HepG2 (cell line): Measurements from ENCODE around the gene MS4A15. TPM values are rescaled to one million over a fixed set of nuclear protein-coding genes. Genes with fewer than 3 reads are reported as not detected.
"Not testable (repeated sequence)": the region's sequence is repeated elsewhere in the genome, so short reads cannot be mapped to it uniquely, and the experiment has no call there.

Experiments
- ATAC-seq: fragments of 200-7000 bp; cut with Tn5 transposase; 3 replicates; pipeline ENCODE4 v1.9.1; 2020; ENCODE audit warnings: mild to moderate bottlenecking, moderate library complexity
- BruUV-seq: library from RNA; stranded (reverse); fragments of 400-500 nt; replicated peaks from 2 replicates; lab custom pipeline; 2021; lab: Mats Ljungman, UMichigan
- CTCF ChIA-PET: fragments of 300-600 bp; formaldehyde crosslinking; extraction: SDS; loops from one replicate; lab custom pipeline; 2021; ENCODE audit warnings: low total read pairs, inconsistent platforms, low intra/inter-chr PET ratio; lab: Yijun Ruan, JAX
- POLR2A ChIA-PET: fragments of 350-600 bp; sonication (Branson Sonifier 250); formaldehyde crosslinking; loops from one replicate; lab custom pipeline; 2020; ENCODE audit warnings: antibody characterized with exemption, inconsistent platforms; lab: Yijun Ruan, JAX
- DNase-seq: peaks from one replicate; pipeline ENCODE4 v3.0.0-alpha.2; 2015; ENCODE audit warnings: low spot score
- FAIRE-seq: peaks from 3 replicates; lab custom pipeline; 2011; peaks lifted over from hg19 to GRCh38; lab: Jason Lieb, UNC
- H2AFZ ChIP-seq: one replicate; pipeline ENCODE4 v1.6.1; 2011; ENCODE audit warnings: low read length, inconsistent platforms
- H3K27ac ChIP-seq: fragments of 300-600 bp; 3 replicates; pipeline ENCODE4 v1.8.0; 2011; ENCODE audit warnings: mixed run types, mild to moderate bottlenecking, mixed read lengths, low read length, inconsistent platforms; ENCODE audit not compliant: insufficient read depth; ENCODE audit errors: extremely low read length
- H3K27me3 ChIP-seq, 2 experiments: fragments of 200-600 bp in 1 of 2; 2 replicates in 1 of 2; 3 replicates in 1 of 2; pipeline versions ENCODE4 v1.6.0 to v1.8.0; 2011; ENCODE audit warnings: low read length in 2 of 2, mild to moderate bottlenecking in 2 of 2, moderate library complexity in 2 of 2, inconsistent platforms in 1 of 2; ENCODE audit not compliant: insufficient read depth in 2 of 2, control insufficient read depth in 1 of 2
- H3K36me3 ChIP-seq, 2 experiments: fragments of 200-600 bp in 1 of 2; replicated peaks in 1 of 2; 2 replicates in 1 of 2; 3 replicates in 1 of 2; pipeline versions ENCODE4 v1.5.1 to v1.8.0; 2011; ENCODE audit warnings: low read length in 2 of 2, inconsistent platforms in 1 of 2; ENCODE audit not compliant: insufficient read depth in 2 of 2, control insufficient read depth in 1 of 2
- H3K4me1 ChIP-seq: 2 replicates; pipeline ENCODE4 v1.5.1; 2012; ENCODE audit warnings: low read length, inconsistent platforms; ENCODE audit not compliant: insufficient read depth
- H3K4me2 ChIP-seq: 2 replicates; pipeline ENCODE4 v1.6.0; 2011; ENCODE audit warnings: low read depth, low read length, inconsistent platforms
- H3K4me3 ChIP-seq, 3 experiments: fragments of 200-600 bp in 1 of 3; sonication (generic), shearing (Covaris generic) in 1 of 3; replicated peaks in 1 of 3; 2 replicates each; pipeline ENCODE4 v1.5.1; 2011 to 2016; ENCODE audit warnings: low read length in 3 of 3, inconsistent platforms in 2 of 3, low read depth in 2 of 3, mild to moderate bottlenecking in 2 of 3, control low read depth in 1 of 3, mixed read lengths in 1 of 3; ENCODE audit not compliant: insufficient read depth in 1 of 3
- H3K79me2 ChIP-seq: one replicate; pipeline ENCODE4 v1.6.1; 2011; ENCODE audit warnings: low read length, inconsistent platforms; ENCODE audit not compliant: insufficient read depth
- H3K9ac ChIP-seq: 2 replicates; pipeline ENCODE4 v1.6.0; 2011; ENCODE audit warnings: mild to moderate bottlenecking, low read depth, low read length, inconsistent platforms; ENCODE audit not compliant: insufficient read depth
- H3K9me3 ChIP-seq: 2 replicates; pipeline ENCODE4 v1.5.1; 2012; ENCODE audit warnings: mild to moderate bottlenecking, low read length
- H4K20me1 ChIP-seq: 2 replicates; pipeline ENCODE4 v1.6.0; 2011; ENCODE audit warnings: inconsistent platforms, mild to moderate bottlenecking, low read length, moderate library complexity; ENCODE audit not compliant: insufficient read depth
- ZNF335 ChIP-seq: sonication (generic); formaldehyde crosslinking; IDR thresholded peaks from 2 replicates; pipeline ENCODE4 v1.4.0; 2020; ENCODE audit warnings: missing genetic modification reagents
- WGBS: methylation state at CpG from one replicate; pipeline ENCODE4 v1.1.6; 2017; ENCODE audit warnings: low lambda C conversion rate; 5-methylcytosine and 5-hydroxymethylcytosine counted together
- in situ Hi-C: cut with HindIII; loops from 2 replicates; pipeline ENCODE4 v1.10.0; 2017; ENCODE audit warnings: low pct_unique_long_range_greater_than_20kb; ENCODE audit not compliant: extremely low pct_ligation_motif_present
- intact Hi-C: fragments of 100-400 bp; cut with micrococcal nuclease; formaldehyde crosslinking; loops from one replicate; pipeline ENCODE4 v1.10.0; 2022; ENCODE audit not compliant: unreplicated experiment
- polyA plus RNA-seq, 8 experiments: library from polyadenylated mRNA; depleted of rRNA in 3 of 8; stranded (reverse) in 7 of 8; unstranded in 1 of 8; fragments of >200 nt; fragmentation: Illumina TruSeq in 4 of 8; extraction: Trizol in 4 of 8; gene quantifications; 2 replicates each; pipeline versions ENCODE4 v1.2.1 to v1.2.3, GENCODE V29; 2011 to 2016; ENCODE audit warnings: low read depth in 4 of 8, missing spikeins in 1 of 8, mixed read lengths in 1 of 8; ENCODE audit not compliant: insufficient read depth in 1 of 8
- total RNA-seq, 5 experiments: library from RNA; depleted of rRNA; stranded (reverse); fragments of >200 nt; fragmentation: Illumina TruSeq; extraction: Trizol; gene quantifications; 2 replicates each; pipeline ENCODE4 v1.2.3, GENCODE V29; 2016; ENCODE audit warnings: low read depth in 1 of 5

Gene MS4A15
- total and polyA plus RNA-seq, 2 of the 13 experiments (the other 11 are each of a cell fraction or from before 2014, with no cell fraction given) = not detected

- H3K9me3 ChIP-seq, H3K4me1 ChIP-seq, H3K9ac ChIP-seq, in situ Hi-C loops, H3K4me3 ChIP-seq, H3K79me2 ChIP-seq, FAIRE-seq, H3K27ac ChIP-seq, H3K36me3 ChIP-seq, CTCF ChIA-PET, ATAC-seq, H2AFZ ChIP-seq, DNase-seq, H3K4me2 ChIP-seq, BruUV-seq, H4K20me1 ChIP-seq, POLR2A ChIA-PET: not testable (repeated sequence)
- intact Hi-C loops = loop anchor here (5.0 kb wide), 1 partner anchor 397 kb away; no protein-coding TSS in a partner anchor
- H3K27me3 ChIP-seq = peaks cover 1 to 25% of the 10 kb centered on the region in 2 experiments; a peak in 3 of 5 replicates
- WGBS = 24% methylated on average over 20 of the region's 22 CpGs
Observed at GRCh38 chr11:60759438-60760225, 3.0 kb downstream of the MS4A15 start.

- ATAC-seq (no peak), FAIRE-seq (no peak), DNase-seq (no peak)
- no peak for TF ChIP-seq ZNF335 (CRISPR knock-in tag)
- Histone ChIP-seq H3K4me1 (no peaks in the 10 kb centered on the region), H4K20me1 (no peaks in the 10 kb centered on the region), H2AFZ (no peak overlapping the region), H3K9ac (no peak overlapping the region), H3K36me3 (no peaks in the 10 kb centered on the region), H3K4me2 (no peak overlapping the region), H3K79me2 (no peaks in the 10 kb centered on the region), H3K27ac (no peak overlapping the region), H3K27me3 (peaks cover 1 to 35% of the 10 kb centered on the region in 2 experiments; a peak in 3 of 5 replicates), H3K4me3 (no peak overlapping the region), H3K9me3 (no peaks in the 10 kb centered on the region)
- BruUV-seq = no TSS peak
- in situ Hi-C loops (no loop called here), intact Hi-C loops (loop anchor here (5.0 kb wide), 1 partner anchor 399 kb away; no protein-coding TSS in a partner anchor)
- WGBS = 15% methylated on average over 4 of the region's 4 CpGs
- CTCF ChIA-PET = no interaction called here
- POLR2A ChIA-PET = no interaction called here
Observed at GRCh38 chr11:60761436-60762190, 4.9 kb downstream of the MS4A15 start.
